HG03103 (cell line): ENCODE results near the gene FPR3.
"Not testable (repeated sequence)": the region's sequence is repeated elsewhere in the genome, so short reads cannot be mapped to it uniquely, and the experiment has no call there.

Experiments
- ATAC-seq: cut with Tn5 transposase; IDR thresholded peaks from one replicate; pipeline ENCODE4 v1.9.1; 2021; ENCODE audit warnings: low read depth; ENCODE audit not compliant: unreplicated experiment

FPR3 gene

GRCh38 chr19:51794885-51795490, at the start of gene FPR3:
FPR3 (plus strand) TSS chr19:51795157; CDS start chr19:51823749, 28,592 bp downstream.
- ATAC-seq: no peak

GRCh38 chr19:51746731-51747130, 48.2 kb upstream of the FPR3 start:
- no peak for ATAC-seq

GRCh38 chr19:51749979-51750378, 45.0 kb upstream of the FPR3 start:
- ATAC-seq: no peak

GRCh38 chr19:51750400-51751094, 44.4 kb upstream of the FPR3 start:
- ATAC-seq: no peak

- ATAC-seq: no peak
Measured at GRCh38 chr19:51751655-51752054, 43.3 kb upstream of the FPR3 start, which contains the start of gene FPR1. FPR1 (minus strand) TSS chr19:51751878; CDS start chr19:51746994, 4,884 bp downstream.

GRCh38 chr19:51754109-51754508, 40.8 kb upstream of the FPR3 start:
- ATAC-seq: no peak

GRCh38 chr19:51754770-51755169, 40.2 kb upstream of the FPR3 start:
- ATAC-seq: no peak

- ATAC-seq: no peak
Measured at GRCh38 chr19:51755571-51755970, 39.4 kb upstream of the FPR3 start.

GRCh38 chr19:51760697-51761356, 34.1 kb upstream of the FPR3 start, which contains the start of gene FPR2:
FPR2 (plus strand) TSS chr19:51761180; CDS start chr19:51768659, 7,479 bp downstream.
- no peak for ATAC-seq

- no peak for ATAC-seq
Measured at GRCh38 chr19:51761696-51762095, 33.3 kb upstream of the FPR3 start.

GRCh38 chr19:51765086-51765485, 29.9 kb upstream of the FPR3 start:
- ATAC-seq: no peak

GRCh38 chr19:51766461-51766860, 28.5 kb upstream of the FPR3 start:
- ATAC-seq: no peak

GRCh38 chr19:51771376-51772130, 23.4 kb upstream of the FPR3 start:
- no peak for ATAC-seq

- no peak for ATAC-seq
Measured at GRCh38 chr19:51772977-51773376, 22.0 kb upstream of the FPR3 start.

GRCh38 chr19:51776561-51776960, 18.4 kb upstream of the FPR3 start:
- ATAC-seq: not testable (repeated sequence)

- ATAC-seq: no peak
Measured at GRCh38 chr19:51777570-51778462, 17.1 kb upstream of the FPR3 start.

GRCh38 chr19:51779181-51779580, 15.8 kb upstream of the FPR3 start:
- ATAC-seq: no peak

- ATAC-seq: no peak
Measured at GRCh38 chr19:51779703-51780102, 15.3 kb upstream of the FPR3 start.

GRCh38 chr19:51780270-51780669, 14.7 kb upstream of the FPR3 start:
- no peak for ATAC-seq

- no peak for ATAC-seq
Measured at GRCh38 chr19:51781999-51782398, 13.0 kb upstream of the FPR3 start.
